Measurements from ENCODE around the gene NES.

The NES gene

DNA sequence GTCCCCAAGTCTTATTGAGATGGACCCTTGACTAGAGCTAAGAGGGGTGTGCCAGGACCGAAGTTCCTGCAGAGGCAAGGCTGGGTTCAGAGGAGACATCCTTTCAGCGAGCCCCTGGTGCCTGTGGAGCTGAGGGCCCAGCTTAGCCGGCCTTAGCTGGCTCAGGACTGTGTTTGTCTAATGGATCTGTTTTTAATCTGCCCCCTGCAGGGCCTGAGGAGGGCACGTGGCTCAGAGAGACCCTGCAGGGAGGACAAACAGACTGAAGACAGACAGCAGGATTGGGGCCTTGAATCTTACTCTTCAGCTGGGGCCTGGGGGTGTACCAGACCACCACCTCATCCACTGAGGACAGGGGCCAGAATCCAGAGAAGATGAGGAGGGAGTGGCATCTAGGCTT, 26.5 kb upstream of the NES start:
- H3K27ac ChIP-seq, result no peak overlapping the region
- TF ChIP-seq, protein P1, sequence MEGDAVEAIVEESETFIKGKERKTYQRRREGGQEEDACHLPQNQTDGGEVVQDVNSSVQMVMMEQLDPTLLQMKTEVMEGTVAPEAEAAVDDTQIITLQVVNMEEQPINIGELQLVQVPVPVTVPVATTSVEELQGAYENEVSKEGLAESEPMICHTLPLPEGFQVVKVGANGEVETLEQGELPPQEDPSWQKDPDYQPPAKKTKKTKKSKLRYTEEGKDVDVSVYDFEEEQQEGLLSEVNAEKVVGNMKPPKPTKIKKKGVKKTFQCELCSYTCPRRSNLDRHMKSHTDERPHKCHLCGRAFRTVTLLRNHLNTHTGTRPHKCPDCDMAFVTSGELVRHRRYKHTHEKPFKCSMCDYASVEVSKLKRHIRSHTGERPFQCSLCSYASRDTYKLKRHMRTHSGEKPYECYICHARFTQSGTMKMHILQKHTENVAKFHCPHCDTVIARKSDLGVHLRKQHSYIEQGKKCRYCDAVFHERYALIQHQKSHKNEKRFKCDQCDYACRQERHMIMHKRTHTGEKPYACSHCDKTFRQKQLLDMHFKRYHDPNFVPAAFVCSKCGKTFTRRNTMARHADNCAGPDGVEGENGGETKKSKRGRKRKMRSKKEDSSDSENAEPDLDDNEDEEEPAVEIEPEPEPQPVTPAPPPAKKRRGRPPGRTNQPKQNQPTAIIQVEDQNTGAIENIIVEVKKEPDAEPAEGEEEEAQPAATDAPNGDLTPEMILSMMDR (IDR thresholded peaks at IDR 0.05), result no peak
- TF ChIP-seq ZFX (IDR thresholded peaks at IDR 0.05; ENCODE audit: borderline replicate concordance), result no peak

DNA sequence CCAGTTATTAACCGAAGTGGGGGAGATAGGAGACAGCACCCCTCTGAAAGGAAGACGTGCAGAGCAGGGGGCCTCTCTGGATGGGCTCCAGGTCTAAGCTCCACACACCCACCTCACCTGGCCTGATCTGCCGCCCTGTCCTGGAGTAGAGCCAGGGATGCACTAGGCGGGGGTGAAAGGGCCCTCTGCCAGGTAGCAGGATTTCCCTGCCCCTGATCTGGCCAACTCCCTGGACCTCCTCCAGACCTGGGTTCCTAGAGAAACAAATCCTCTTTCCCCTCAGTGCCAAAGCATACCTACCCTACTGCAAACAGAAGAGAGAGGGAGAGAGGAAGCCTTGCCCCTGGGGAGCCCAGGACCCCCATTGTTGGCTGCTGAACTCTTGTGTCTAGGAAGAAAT, 26.1 kb upstream of the NES start:
- no peak overlapping the region for H3K27ac ChIP-seq
- TF ChIP-seq, protein P1 (IDR thresholded peaks at IDR 0.05), result no peak
- no peak for TF ChIP-seq ZFX (IDR thresholded peaks at IDR 0.05; ENCODE audit: borderline replicate concordance)

DNA sequence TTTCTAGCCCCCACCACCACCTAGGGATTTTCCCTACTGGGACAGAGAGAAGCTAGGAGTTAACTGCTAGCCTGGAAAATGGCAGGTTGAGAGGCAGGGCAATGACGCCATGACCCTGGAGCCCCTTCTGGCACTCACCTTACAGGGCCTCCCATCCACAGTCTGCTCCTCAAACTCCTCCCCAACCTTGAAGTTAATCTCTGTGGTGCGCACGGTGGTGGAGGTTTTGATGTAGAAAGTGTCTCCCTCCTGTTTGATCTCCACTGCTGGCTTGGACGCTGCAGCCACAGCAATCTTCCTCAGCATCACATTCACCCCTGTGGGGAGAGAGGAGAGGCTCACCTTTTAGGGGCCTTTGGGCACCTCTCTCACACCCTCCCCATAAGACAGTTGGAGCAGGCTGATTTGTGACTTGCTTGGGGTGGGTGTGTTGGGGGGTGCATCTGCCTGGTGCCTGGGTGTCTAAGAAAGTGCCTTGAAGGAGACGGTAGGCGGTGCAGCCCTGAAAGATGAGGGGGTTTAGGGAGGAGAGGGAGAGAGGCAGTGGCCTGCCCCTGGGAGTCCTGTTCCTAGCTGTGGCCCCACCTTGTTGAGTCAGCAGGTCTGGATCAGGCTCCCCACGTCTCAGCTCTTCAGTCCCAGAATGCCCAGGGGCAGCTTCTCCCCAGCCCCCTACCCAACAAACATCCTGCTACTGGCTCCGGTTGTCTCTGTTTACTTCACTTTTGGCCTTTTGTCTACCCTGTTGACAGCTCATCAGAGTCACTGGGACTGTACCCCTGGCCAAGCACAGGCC, 23.7 kb upstream of the NES start:
- TF ChIP-seq, protein P1 (IDR thresholded peaks at IDR 0.05), result no peak
- TF ChIP-seq ZFX (IDR thresholded peaks at IDR 0.05; ENCODE audit: borderline replicate concordance), result no peak
- H3K27ac ChIP-seq, result no peak overlapping the region

DNA sequence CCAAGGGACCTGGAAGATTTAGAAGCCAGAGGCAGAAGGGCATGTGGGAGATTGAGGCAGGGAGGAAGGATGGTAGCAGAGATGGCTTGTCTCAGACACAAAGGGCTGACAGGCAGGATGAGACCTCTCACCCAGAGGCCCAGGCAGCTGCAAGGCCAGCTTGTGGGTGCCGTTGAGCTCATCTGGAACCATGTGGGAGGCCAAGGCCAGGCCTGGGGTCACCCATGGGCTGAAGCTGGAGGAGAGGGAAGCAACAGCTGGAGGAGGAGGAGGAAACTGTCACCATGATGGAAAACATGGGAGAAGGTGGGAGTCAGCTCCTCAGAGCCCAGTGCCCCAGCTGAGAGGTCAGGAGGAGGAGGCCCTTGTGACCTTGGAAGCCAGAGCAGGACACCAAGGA, 21.8 kb upstream of the NES start:
- TF ChIP-seq, protein P1 (IDR thresholded peaks at IDR 0.05), result no peak
- TF ChIP-seq ZFX (IDR thresholded peaks at IDR 0.05; ENCODE audit: borderline replicate concordance), result no peak
- H3K27ac ChIP-seq, result no peak overlapping the region

DNA sequence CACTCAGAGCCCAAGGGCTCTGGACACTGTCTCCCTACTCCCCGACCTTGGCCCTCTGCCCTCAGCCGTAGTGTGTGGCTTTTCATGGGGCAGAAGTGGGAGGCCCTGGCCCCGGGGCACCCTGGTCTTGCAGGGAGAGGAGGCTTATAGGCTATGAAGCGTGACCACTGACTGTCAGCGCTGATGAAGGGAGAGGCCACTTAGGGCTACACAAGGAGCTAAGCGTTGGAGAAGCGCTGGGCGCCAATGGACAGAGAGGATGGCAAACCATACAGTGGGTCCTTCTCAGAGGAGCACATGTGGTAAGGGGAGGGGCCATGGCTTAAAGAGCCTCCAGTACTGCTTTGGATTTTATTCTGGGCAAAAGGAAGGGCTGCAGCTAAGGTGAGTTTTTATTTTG, 20.3 kb upstream of the NES start:
- no peak overlapping the region for H3K27ac ChIP-seq
- TF ChIP-seq, protein P1 (IDR thresholded peaks at IDR 0.05), result no peak
- no peak for TF ChIP-seq ZFX (IDR thresholded peaks at IDR 0.05; ENCODE audit: borderline replicate concordance)

DNA sequence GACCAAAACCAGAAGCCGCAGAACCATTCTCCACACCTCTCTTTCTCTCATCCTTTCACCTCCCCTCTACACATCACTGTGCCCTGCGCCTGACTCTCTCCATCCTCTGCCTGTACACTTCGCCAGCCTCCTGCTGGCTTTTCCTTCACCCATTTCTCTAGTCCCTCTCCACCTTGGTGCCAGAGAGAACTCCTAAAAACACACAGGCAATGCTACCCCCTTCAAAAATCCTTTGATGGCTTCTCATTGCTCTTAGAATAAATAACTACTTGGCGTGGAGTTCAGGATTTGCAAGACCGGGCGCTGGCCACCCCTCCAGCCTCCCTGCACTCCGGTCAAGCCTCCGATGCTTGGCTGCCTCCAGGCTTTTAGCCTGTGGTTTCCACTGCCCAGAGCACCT, 19.5 kb upstream of the NES start:
- TF ChIP-seq, protein P1 (IDR thresholded peaks at IDR 0.05), result no peak
- no peak for TF ChIP-seq ZFX (IDR thresholded peaks at IDR 0.05; ENCODE audit: borderline replicate concordance)
- H3K27ac ChIP-seq, result no peak overlapping the region

DNA sequence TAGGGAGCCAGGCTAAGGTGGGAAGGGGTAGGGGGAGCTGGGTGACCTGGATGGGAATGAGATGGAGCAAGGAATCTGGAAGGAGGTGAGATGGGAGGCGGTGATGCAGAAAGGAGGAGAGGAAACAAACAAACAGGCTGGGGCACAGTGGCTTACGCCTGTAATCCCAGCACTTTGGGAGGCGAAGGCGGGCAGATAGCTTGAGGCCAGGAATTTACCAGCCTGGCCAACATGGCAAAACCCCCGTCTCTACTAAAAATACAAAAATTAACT, 17.4 kb upstream of the NES start:
- no peak overlapping the region for H3K27ac ChIP-seq
- TF ChIP-seq, protein P1 (IDR thresholded peaks at IDR 0.05), result no peak
- no peak for TF ChIP-seq ZFX (IDR thresholded peaks at IDR 0.05; ENCODE audit: borderline replicate concordance)
